Vagina (tissue), 2 donors: ENCODE data around the gene MTIF3. TPM values are rescaled to one million over a fixed set of nuclear protein-coding genes. Genes with fewer than 3 reads are reported as not detected.

Experiments used
- DNase-seq, 2 donors: peaks; one replicate each; pipeline ENCODE4 v3.0.0-alpha.2; 2017; ENCODE audit errors: extremely low spot score in 2 of 2
- H3K27ac ChIP-seq: fragments of 200-600 bp; sonication (generic); one replicate; pipeline ENCODE4 v1.5.1; 2019
- H3K27me3 ChIP-seq: fragments of 200-600 bp; sonication (generic); one replicate; pipeline ENCODE4 v1.5.1; 2019
- H3K36me3 ChIP-seq, 2 donors: fragments of 200-600 bp; sonication (generic); one replicate each; pipeline ENCODE4 v1.5.1; 2017 to 2019
- H3K4me1 ChIP-seq: fragments of 200-600 bp; sonication (generic); one replicate; pipeline ENCODE4 v1.5.1; 2019
- H3K4me3 ChIP-seq, 2 donors: fragments of 200-600 bp; sonication (generic); 1 replicate in 1 of 2; 2 replicates in 1 of 2; pipeline ENCODE4 v1.5.1; 2016 to 2019
- H3K9me3 ChIP-seq: fragments of 200-600 bp; sonication (generic); one replicate; pipeline ENCODE4 v1.5.1; 2019
- CTCF ChIP-seq, 3 experiments: fragments of 450-650 bp in 2 of 3; fragments of 200-600 bp in 1 of 3; sonication (generic) in 1 of 3; IDR thresholded peaks; one replicate each; pipeline ENCODE4 v1.5.1; 2017 to 2019; ENCODE audit warnings: antibody characterized with exemption in 3 of 3, mild to moderate bottlenecking in 2 of 3, moderate library complexity in 2 of 3
- POLR2A ChIP-seq, 2 donors: fragments of 450-650 bp; IDR thresholded peaks; one replicate each; pipeline ENCODE4 v1.6.1; 2017; ENCODE audit warnings: antibody characterized with exemption in 2 of 2, mild to moderate bottlenecking in 2 of 2, moderate library complexity in 2 of 2
- POLR2AphosphoS5 ChIP-seq, 2 donors: sonication (generic); formaldehyde crosslinking; IDR thresholded peaks; one replicate each; pipeline ENCODE4 v1.9.0; 2017; ENCODE audit warnings: antibody characterized with exemption in 2 of 2, mild to moderate bottlenecking in 2 of 2, low read depth in 1 of 2; ENCODE audit not compliant: insufficient read depth in 1 of 2
- intact Hi-C: fragments of 100-400 bp; cut with DNase I; formaldehyde crosslinking; loops from one replicate; pipeline ENCODE4 v1.15.1; 2023
- total RNA-seq: library from RNA; depleted of rRNA; stranded (reverse); fragments of >200 nt; gene quantifications from one replicate; pipeline ENCODE4 v1.2.3, GENCODE V29; 2016

MTIF3 gene
- total RNA-seq, 1 donor from 2014 or later: 30.0 TPM

- TF ChIP-seq CTCF (IDR thresholded peaks at IDR 0.05) (peak in 2 of 3 experiments; percentile 10 to 41), POLR2AphosphoS5 (IDR thresholded peaks at IDR 0.05; ENCODE audit: insufficient read depth in 1 of 2, low read depth in 1 of 2) (peak in 1 of 2 donors; percentile 62), POLR2A (IDR thresholded peaks at IDR 0.05) (no peak)
- DNase-seq: no peak
- H3K4me3 ChIP-seq: peak overlapping the region; percentile 51 to 77
Measured at GRCh38 chr13:27425918-27426630, 24.3 kb downstream of the MTIF3 start.

GRCh38 chr13:27425158-27425917, 25.0 kb downstream of the MTIF3 start:
- Histone ChIP-seq H3K36me3 (peaks cover 0 to 20% of the 10 kb centered on the region in 2 donors), H3K27me3 (no peaks in the 10 kb centered on the region), H3K27ac (peak overlapping the region; percentile 84), H3K4me3 (peak overlapping the region; percentile 51 to 77), H3K4me1 (peaks cover 54% of the 10 kb centered on the region), H3K9me3 (no peaks in the 10 kb centered on the region)
- intact Hi-C loops: no loop called here
- no peak for TF ChIP-seq POLR2A (IDR thresholded peaks at IDR 0.05)
- TF ChIP-seq CTCF (IDR thresholded peaks at IDR 0.05): no peak
- no peak for TF ChIP-seq POLR2AphosphoS5 (IDR thresholded peaks at IDR 0.05; ENCODE audit: insufficient read depth in 1 of 2, low read depth in 1 of 2)
- DNase-seq: no peak

More at GRCh38 chr13:27425918-27426630, 24.3 kb downstream of the MTIF3 start:
- Histone ChIP-seq H3K36me3 (peaks cover 0 to 27% of the 10 kb centered on the region in 2 donors), H3K27ac (peak overlapping the region; percentile 84), H3K4me1 (peaks cover 54% of the 10 kb centered on the region), H3K9me3 (no peaks in the 10 kb centered on the region), H3K27me3 (no peaks in the 10 kb centered on the region)
- intact Hi-C loops: no loop called here

- intact Hi-C loops: no loop called here
- peak within 1 kb of the TSS; percentile 84 for H3K27ac ChIP-seq
- no peaks in the 10 kb centered on the region for H3K27me3 ChIP-seq
- no peaks in the 10 kb centered on the region for H3K9me3 ChIP-seq
- DNase-seq: no peak
- H3K4me3 ChIP-seq: peak within 1 kb of the TSS; percentile 51 to 77
- peaks cover 0 to 16% of the 10 kb centered on the region in 2 donors for H3K36me3 ChIP-seq
- TF ChIP-seq CTCF (IDR thresholded peaks at IDR 0.05) (no peak), POLR2AphosphoS5 (IDR thresholded peaks at IDR 0.05; ENCODE audit: insufficient read depth in 1 of 2, low read depth in 1 of 2) (peak; percentile 16 to 77), POLR2A (IDR thresholded peaks at IDR 0.05) (peak; percentile 29 to 71)
- peaks cover 54% of the 10 kb centered on the region for H3K4me1 ChIP-seq
Measured at GRCh38 chr13:27424246-27425157, 25.9 kb downstream of the MTIF3 start, which contains the start of gene GTF3A. Gene GTF3A, plus strand, starts transcription at chr13:27424619.

DNA sequence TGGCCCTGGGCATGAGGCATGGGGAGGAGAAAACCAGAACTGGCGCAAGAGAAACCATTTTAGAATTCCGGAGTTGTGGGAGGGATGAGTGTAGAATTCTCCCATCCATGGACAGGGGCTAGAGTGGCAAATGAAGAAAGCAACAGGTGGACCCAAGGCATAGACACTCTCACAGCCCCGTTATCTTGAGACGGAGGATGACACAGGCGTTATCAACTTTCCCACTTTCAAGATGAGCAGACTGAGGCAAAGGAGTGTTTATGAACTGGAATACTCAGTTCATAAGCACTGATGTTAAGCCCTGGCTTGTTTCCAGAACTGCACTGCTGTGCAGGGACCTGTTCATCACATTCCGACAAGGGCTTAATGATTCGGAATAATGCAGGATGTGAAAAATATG, 27.0 kb downstream of the MTIF3 start:
- Histone ChIP-seq H3K9me3 (no peaks in the 10 kb centered on the region), H3K4me1 (peaks cover 44% of the 10 kb centered on the region), H3K4me3 (no peak overlapping the region), H3K36me3 (peaks cover 0 to 7% of the 10 kb centered on the region in 2 donors), H3K27me3 (no peaks in the 10 kb centered on the region), H3K27ac (no peak overlapping the region)
- no peak for DNase-seq
- intact Hi-C loops: no loop called here
- TF ChIP-seq POLR2AphosphoS5 (IDR thresholded peaks at IDR 0.05; ENCODE audit: insufficient read depth in 1 of 2, low read depth in 1 of 2): no peak
- TF ChIP-seq CTCF (IDR thresholded peaks at IDR 0.05): no peak
- no peak for TF ChIP-seq POLR2A (IDR thresholded peaks at IDR 0.05)
